ENCODE data around the gene PRKCE. TPM values are rescaled to one million over a fixed set of nuclear protein-coding genes. Genes with fewer than 3 reads are reported as not detected.

PRKCE gene
- total RNA-seq, 1 donor from 2014 or later: 85.0 TPM

DNA sequence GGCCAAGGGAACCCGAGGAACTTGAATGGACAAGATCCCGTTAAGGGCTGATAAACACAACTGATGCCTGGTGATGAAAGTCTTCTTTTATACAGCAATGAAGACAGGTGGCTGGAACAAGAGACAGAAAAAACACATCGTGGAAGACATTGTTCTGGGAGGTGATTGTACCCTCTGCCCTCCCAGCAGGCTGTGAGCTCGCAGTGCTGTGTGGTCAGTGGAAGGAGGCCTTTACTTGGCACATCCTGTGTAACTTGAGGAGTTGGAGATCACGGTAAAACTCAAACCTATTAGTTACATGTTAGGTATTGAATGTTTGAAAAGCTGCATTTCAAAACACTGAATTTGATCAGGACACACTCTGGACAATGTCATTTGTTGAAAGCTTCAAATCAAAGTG, 395.8 kb downstream of the PRKCE start:
- Histone ChIP-seq H3K4me3 (no peak overlapping the region), H3K27me3 (ENCODE audit: low read depth) (no peaks in the 10 kb centered on the region), H3K9me3 (no peaks in the 10 kb centered on the region), H3K27ac (peak overlapping the region; percentile 18), H3K36me3 (peaks cover 15% of the 10 kb centered on the region), H3K4me1 (peaks cover 11% of the 10 kb centered on the region)
- intact Hi-C loops (cut with DNase I): no loop called here
- ATAC-seq (no peak), DNase-seq (no peak)
- TF ChIP-seq, protein P1, sequence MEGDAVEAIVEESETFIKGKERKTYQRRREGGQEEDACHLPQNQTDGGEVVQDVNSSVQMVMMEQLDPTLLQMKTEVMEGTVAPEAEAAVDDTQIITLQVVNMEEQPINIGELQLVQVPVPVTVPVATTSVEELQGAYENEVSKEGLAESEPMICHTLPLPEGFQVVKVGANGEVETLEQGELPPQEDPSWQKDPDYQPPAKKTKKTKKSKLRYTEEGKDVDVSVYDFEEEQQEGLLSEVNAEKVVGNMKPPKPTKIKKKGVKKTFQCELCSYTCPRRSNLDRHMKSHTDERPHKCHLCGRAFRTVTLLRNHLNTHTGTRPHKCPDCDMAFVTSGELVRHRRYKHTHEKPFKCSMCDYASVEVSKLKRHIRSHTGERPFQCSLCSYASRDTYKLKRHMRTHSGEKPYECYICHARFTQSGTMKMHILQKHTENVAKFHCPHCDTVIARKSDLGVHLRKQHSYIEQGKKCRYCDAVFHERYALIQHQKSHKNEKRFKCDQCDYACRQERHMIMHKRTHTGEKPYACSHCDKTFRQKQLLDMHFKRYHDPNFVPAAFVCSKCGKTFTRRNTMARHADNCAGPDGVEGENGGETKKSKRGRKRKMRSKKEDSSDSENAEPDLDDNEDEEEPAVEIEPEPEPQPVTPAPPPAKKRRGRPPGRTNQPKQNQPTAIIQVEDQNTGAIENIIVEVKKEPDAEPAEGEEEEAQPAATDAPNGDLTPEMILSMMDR (IDR thresholded peaks at IDR 0.05): no peak

DNA sequence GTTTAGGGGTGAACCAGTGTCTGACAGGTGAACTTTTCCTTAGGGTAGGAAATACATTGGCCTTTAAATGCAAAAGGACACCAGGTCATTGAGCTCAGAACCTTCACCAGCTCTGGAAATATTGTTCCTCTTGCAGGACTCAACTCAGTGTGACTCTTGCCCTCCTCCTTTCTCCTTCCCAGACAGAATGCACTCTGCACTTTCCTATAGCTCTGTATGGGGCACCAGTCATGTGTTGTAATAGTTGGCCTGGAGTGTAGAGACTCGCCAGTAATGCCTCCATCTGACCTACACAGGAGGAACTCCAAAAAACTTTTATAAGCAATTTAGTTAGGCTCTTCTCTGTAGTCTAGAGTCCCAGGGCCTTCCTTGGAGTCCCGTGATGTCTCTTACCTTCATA, 397.2 kb downstream of the PRKCE start:
- Histone ChIP-seq H3K36me3 (peaks cover 15% of the 10 kb centered on the region), H3K9me3 (no peaks in the 10 kb centered on the region), H3K27ac (no peak overlapping the region), H3K27me3 (ENCODE audit: low read depth) (no peaks in the 10 kb centered on the region), H3K4me3 (no peak overlapping the region), H3K4me1 (no peaks in the 10 kb centered on the region)
- ATAC-seq (no peak), DNase-seq (no peak)
- intact Hi-C loops (cut with DNase I): no loop called here
- TF ChIP-seq, protein P1 (IDR thresholded peaks at IDR 0.05): no peak

DNA sequence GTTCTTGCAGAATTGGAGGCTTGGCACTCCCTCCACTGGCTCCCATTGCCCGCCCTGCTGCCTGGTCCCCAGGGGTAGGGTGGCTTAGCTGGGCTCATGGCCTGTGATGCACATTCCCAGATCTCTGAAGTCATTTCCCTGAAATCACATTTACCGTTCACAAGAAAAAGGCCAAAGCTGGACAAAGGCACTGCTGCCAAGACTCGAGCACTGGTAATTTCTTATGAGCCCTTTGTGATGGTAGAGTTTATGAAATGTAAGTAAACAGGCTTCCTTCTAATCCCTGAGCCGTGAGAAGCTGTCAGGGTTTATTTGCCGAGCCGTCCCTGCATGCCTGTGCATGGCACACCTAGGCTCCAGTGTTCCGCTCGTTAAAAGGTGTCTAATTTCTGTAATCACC, 398.6 kb downstream of the PRKCE start:
- Histone ChIP-seq H3K27ac (no peak overlapping the region), H3K36me3 (peaks cover 15% of the 10 kb centered on the region), H3K4me1 (no peaks in the 10 kb centered on the region), H3K4me3 (no peak overlapping the region), H3K27me3 (ENCODE audit: low read depth) (no peaks in the 10 kb centered on the region), H3K9me3 (no peaks in the 10 kb centered on the region)
- intact Hi-C loops (cut with DNase I): no loop called here
- no peak for ATAC-seq
- TF ChIP-seq, protein P1 (IDR thresholded peaks at IDR 0.05): no peak
- DNase-seq: no peak

DNA sequence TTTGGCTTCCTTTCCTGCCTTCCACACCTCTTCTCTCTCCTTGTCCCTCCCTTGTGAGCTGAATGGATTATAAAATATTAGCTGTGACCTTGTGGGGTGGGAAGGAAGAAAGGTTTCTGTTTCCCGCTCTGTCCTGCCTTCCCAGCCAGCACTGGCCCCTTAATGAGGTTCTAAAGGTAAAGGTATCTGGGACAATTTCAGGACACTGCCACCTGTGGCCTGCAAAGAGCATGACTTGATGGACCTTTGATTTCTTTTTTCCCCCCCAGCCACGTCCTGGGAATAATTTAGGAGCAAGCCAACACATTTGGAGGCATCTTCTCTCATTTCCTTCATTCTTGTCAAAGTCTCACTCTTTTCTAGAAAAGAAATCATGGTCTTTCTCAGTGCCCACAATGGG, 399.0 kb downstream of the PRKCE start:
- H3K4me1 ChIP-seq: no peaks in the 10 kb centered on the region
- no peak overlapping the region for H3K27ac ChIP-seq
- TF ChIP-seq, protein P1 (IDR thresholded peaks at IDR 0.05): no peak
- H3K9me3 ChIP-seq: no peaks in the 10 kb centered on the region
- H3K27me3 ChIP-seq (ENCODE audit: low read depth): no peaks in the 10 kb centered on the region
- ATAC-seq: no peak
- no peak overlapping the region for H3K4me3 ChIP-seq
- DNase-seq: no peak
- peaks cover 15% of the 10 kb centered on the region for H3K36me3 ChIP-seq
- intact Hi-C loops (cut with DNase I): no loop called here

DNA sequence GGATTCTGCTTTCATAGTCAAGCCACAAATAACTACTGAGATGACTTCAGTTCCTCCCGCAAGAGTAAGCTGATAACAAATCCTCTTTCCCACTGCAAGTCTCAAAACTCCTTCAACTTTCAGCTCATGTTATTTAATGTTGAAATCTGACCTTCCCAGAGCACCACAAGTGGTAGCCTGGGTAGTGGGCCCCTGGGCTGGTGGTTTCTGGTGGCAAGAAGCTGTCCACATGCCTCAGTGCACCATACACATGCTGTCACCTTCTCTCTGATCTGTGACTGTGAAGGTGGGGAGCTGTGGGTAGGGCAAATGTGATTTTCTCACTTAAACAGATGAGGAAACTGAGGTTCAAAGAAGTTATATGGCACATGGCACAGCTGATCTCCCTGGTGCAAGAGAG, 399.6 kb downstream of the PRKCE start:
- Histone ChIP-seq H3K27ac (no peak overlapping the region), H3K9me3 (no peaks in the 10 kb centered on the region), H3K4me1 (no peaks in the 10 kb centered on the region), H3K36me3 (peaks cover 15% of the 10 kb centered on the region), H3K27me3 (ENCODE audit: low read depth) (no peaks in the 10 kb centered on the region), H3K4me3 (no peak overlapping the region)
- no peak for DNase-seq
- intact Hi-C loops (cut with DNase I): no loop called here
- TF ChIP-seq, protein P1 (IDR thresholded peaks at IDR 0.05): no peak
- ATAC-seq: no peak

DNA sequence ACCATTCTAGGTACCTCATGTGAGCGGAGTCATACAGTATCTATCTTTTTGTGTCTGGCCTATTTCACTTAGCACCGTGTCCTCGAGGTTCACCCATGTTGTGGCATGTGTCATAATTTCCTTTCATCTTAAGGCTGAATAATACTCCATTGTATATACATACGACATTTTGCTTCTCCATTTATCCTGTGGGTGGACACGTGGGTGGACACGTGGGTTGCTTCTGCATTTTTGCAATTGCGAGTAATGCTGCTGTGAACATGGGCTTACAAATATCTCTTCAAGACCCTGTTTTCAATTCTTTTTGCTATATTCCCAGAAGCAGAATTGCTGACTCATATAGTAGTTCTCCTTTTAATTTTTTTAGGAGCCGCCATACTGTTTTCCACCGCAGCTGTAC, 402.1 kb downstream of the PRKCE start:
- intact Hi-C loops (cut with DNase I): no loop called here
- TF ChIP-seq, protein P1 (IDR thresholded peaks at IDR 0.05): no peak
- peak in 1 of 2 donors; percentile 19 for ATAC-seq

More for the DNA sequence above, 402.1 kb downstream of the PRKCE start:
- no peak overlapping the region for H3K4me3 ChIP-seq
- H3K27me3 ChIP-seq (ENCODE audit: low read depth): no peaks in the 10 kb centered on the region
- H3K9me3 ChIP-seq: no peaks in the 10 kb centered on the region
- DNase-seq: no peak
- peaks cover 3% of the 10 kb centered on the region for H3K36me3 ChIP-seq
- H3K4me1 ChIP-seq: peaks cover 9% of the 10 kb centered on the region
- H3K27ac ChIP-seq: no peak overlapping the region
